Mucosa of descending colon (tissue), 3 donors: ENCODE measurements around the gene NRG3. TPM values are rescaled to one million over a fixed set of nuclear protein-coding genes. Genes with fewer than 3 reads are reported as not detected.

ENCODE experiments used
- ATAC-seq: fragments of 200-7000 bp; cut with Tn5 transposase; one replicate; pipeline ENCODE4 v1.9.1; 2020; ENCODE audit warnings: mild to moderate bottlenecking, moderate library complexity
- DNase-seq, 3 donors: peaks; one replicate each; pipeline ENCODE4 v3.0.0-alpha.2; 2020
- H3K36me3 ChIP-seq: fragments of 200-600 bp; one replicate; pipeline ENCODE4 v1.8.0; 2021; ENCODE audit warnings: low read depth, mild to moderate bottlenecking
- H3K4me1 ChIP-seq: fragments of 200-600 bp; one replicate; pipeline ENCODE4 v1.8.0; 2021; ENCODE audit warnings: low read depth, mild to moderate bottlenecking
- H3K4me3 ChIP-seq: fragments of 200-600 bp; one replicate; pipeline ENCODE4 v1.8.0; 2021; ENCODE audit warnings: mild to moderate bottlenecking
- H3K9me3 ChIP-seq: fragments of 200-600 bp; one replicate; pipeline ENCODE4 v1.8.0; 2021; ENCODE audit warnings: mild to moderate bottlenecking
- CTCF ChIP-seq: fragments of 200-600 bp; IDR thresholded peaks from one replicate; pipeline ENCODE4 v1.8.0; 2022; ENCODE audit warnings: antibody characterized with exemption, mild to moderate bottlenecking
- intact Hi-C, 2 donors: fragments of 100-400 bp; cut with DNase I in 1 of 2; cut with micrococcal nuclease in 1 of 2; formaldehyde crosslinking; loops; one replicate each; pipeline versions ENCODE4 v1.11.0 to v1.11.1; 2022; cut with DNase I, micrococcal nuclease
- long read RNA-seq, 2 donors: library from polyadenylated mRNA; unstranded; transcript quantifications; one replicate each; pipeline ENCODE4 v2.0.0, GENCODE V29; 2019 to 2021
- total RNA-seq, 3 donors: library from RNA; stranded (reverse); fragmentation: NEBNext Ultra II Directional in 2 of 3; extraction: Animal tissue kit (Norgen Biotek cat#: 25700) in 2 of 3; gene quantifications; one replicate each; pipeline versions ENCODE4 v1.2.1 to v1.2.4, GENCODE V29; 2021 to 2023
- donor health status: DM: no; HTN: no; CAD: no; lungs with moderate emphysema.
- donor health status: DM: no; HTN: no; CAD: no.
- donor health status: DM: no; HTN: yes; CAD: no.

NRG3 gene
- total RNA-seq: under 1 TPM; 0.12 to 0.73 (median 0.23) TPM
- long read RNA-seq, donor 1: 0 reads
- long read RNA-seq, donor 2: 0 reads

DNA sequence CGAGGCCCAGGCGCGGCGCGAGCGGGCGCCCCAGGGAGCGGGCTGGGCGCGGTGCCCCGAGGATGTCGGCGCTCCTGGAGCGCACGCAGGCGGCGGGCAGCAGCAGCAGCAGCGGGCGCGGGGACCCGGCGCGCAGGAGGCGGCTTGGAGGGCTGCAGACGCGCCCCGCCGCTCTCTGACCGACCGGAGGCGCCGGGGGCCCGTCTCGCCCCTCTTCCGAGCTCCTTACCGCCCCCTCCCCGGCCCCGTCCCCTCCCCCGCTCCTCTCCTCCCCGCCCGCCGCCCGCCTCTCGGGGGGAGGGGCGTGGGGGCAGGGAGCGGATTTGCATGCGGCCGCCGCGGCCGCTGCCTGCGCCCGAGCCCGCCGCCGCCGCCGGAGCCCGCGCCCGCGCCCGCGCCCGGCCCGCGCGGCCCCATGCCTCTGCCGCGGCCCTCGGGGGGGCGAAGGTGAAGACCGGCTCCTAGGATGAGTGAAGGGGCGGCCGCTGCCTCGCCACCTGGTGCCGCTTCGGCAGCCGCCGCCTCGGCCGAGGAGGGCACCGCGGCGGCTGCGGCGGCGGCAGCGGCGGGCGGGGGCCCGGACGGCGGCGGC is at the start of gene NRG3:
Gene NRG3, plus strand, starts transcription at position 320 of the 592 bp plus-strand sequence.
- no peaks in the 10 kb centered on the region for H3K4me1 ChIP-seq
- no peak within 1 kb of the TSS for H3K4me3 ChIP-seq
- no peaks in the 10 kb centered on the region for H3K9me3 ChIP-seq
- no peak for TF ChIP-seq CTCF
- intact Hi-C loops: no loop called here
- peak; percentile 12 for ATAC-seq
- DNase-seq: no peak
- H3K36me3 ChIP-seq: no peaks in the 10 kb centered on the region

GRCh38 chr10:81828251-81828650 is 46.7 kb upstream of the NRG3 start:
- Histone ChIP-seq H3K36me3 (no peaks in the 10 kb centered on the region), H3K4me1 (no peaks in the 10 kb centered on the region), H3K9me3 (peaks cover 3% of the 10 kb centered on the region), H3K4me3 (no peak overlapping the region)
- TF ChIP-seq CTCF: no peak
- ATAC-seq: no peak
- DNase-seq: no peak
- intact Hi-C loops: no loop called here

DNA sequence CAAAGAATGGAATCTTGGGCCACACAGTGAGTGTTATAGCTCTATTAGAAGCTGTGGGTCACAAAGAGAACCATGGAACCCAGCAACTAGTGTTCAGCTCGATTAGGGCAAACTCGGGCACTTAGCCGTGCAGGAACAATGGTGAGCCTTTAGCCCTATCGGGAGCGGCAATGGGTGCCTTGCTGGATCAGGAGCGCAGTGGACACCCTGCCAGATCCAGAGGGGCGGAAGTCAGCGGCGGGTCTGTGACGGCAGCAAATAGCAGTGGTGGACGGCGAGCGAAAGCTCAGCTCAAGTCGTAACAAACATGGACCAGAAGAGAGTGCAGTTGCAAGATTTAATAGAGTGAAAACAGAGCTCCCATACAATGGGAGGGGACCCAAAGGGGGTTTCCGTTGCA is 43.9 kb upstream of the NRG3 start:
- Histone ChIP-seq H3K9me3 (peaks cover 3% of the 10 kb centered on the region), H3K4me3 (no peak overlapping the region), H3K36me3 (no peaks in the 10 kb centered on the region), H3K4me1 (no peaks in the 10 kb centered on the region)
- ATAC-seq (no peak), DNase-seq (no peak)
- intact Hi-C loops: no loop called here
- no peak for TF ChIP-seq CTCF

- intact Hi-C loops: no loop called here
- no peaks in the 10 kb centered on the region for H3K36me3 ChIP-seq
- H3K4me1 ChIP-seq: no peaks in the 10 kb centered on the region
- no peak for TF ChIP-seq CTCF
- H3K9me3 ChIP-seq: no peaks in the 10 kb centered on the region
- ATAC-seq: no peak
- DNase-seq: no peak
- H3K4me3 ChIP-seq: no peak overlapping the region
These were observed 36.0 kb upstream of the NRG3 start for GRCh38 chr10:81838950-81839349.

DNA sequence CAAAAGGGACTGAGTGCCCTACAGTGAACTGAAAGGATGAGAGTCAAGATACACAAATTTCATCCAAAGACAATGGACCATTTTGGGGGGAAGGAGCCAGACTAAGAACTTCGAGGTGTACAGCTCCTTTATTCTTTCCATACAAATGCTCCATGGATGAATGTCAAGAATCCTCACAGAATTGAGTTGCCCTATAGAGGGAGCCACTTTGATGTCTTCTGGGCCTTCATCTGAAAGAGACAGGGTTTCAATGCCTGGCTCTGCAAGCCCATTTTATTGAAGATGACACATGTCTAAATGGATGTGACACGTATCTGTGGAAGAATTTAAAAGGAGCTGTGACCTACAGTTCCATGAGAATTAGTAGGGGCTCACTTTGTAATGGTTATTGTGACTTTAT is 32.0 kb upstream of the NRG3 start:
- no peaks in the 10 kb centered on the region for H3K4me1 ChIP-seq
- H3K4me3 ChIP-seq: no peak overlapping the region
- no peaks in the 10 kb centered on the region for H3K36me3 ChIP-seq
- intact Hi-C loops: no loop called here
- no peak for DNase-seq
- ATAC-seq: no peak
- H3K9me3 ChIP-seq: no peaks in the 10 kb centered on the region
- TF ChIP-seq CTCF: no peak

GRCh38 chr10:81847675-81848074 is 27.3 kb upstream of the NRG3 start:
- intact Hi-C loops: no loop called here
- Histone ChIP-seq H3K4me3 (no peak overlapping the region), H3K4me1 (no peaks in the 10 kb centered on the region), H3K9me3 (no peaks in the 10 kb centered on the region), H3K36me3 (no peaks in the 10 kb centered on the region)
- DNase-seq (no peak), ATAC-seq (no peak)
- TF ChIP-seq CTCF: no peak
